ENCODE results near the gene DNAH6.

The DNAH6 gene

GRCh38 chr2:84839851-84840250, 323.6 kb downstream of the DNAH6 start:
- Histone ChIP-seq H3K79me2 (ENCODE audit: insufficient read depth, low read length) (no peaks in the 10 kb centered on the region), H3K4me3 (ENCODE audit: insufficient read depth, low read length, poor library complexity, severe bottlenecking) (no peak overlapping the region), H3K27me3 (ENCODE audit: low read length) (no peaks in the 10 kb centered on the region), H3K27ac (ENCODE audit: low read depth, low read length) (no peak overlapping the region), H3K4me2 (ENCODE audit: low read depth, low read length, poor library complexity, severe bottlenecking) (no peak overlapping the region), H2AFZ (ENCODE audit: low read depth, low read length, severe bottlenecking) (no peak overlapping the region), H3K9me2 (replicated peaks; ENCODE audit: insufficient read depth, low read length) (no peaks in the 10 kb centered on the region), H3F3A (ENCODE audit: insufficient read depth) (no peaks in the 10 kb centered on the region), H3K36me3 (ENCODE audit: low read length) (no peaks in the 10 kb centered on the region), H3K9me3 (ENCODE audit: insufficient read depth, low read length) (no peaks in the 10 kb centered on the region), H3K9ac (ENCODE audit: low read length) (no peak overlapping the region), H4K20me1 (ENCODE audit: low read depth, low read length) (no peaks in the 10 kb centered on the region)
- TF ChIP-seq CTCF (IDR thresholded peaks at IDR 0.05; ENCODE audit: insufficient read depth, low read length, poor library complexity, severe bottlenecking): no peak
- TF ChIP-seq EZH2phosphoT487 (conservative IDR thresholded peaks at IDR 0.05; ENCODE audit: low read length): no peak

- no peaks in the 10 kb centered on the region for H3K79me2 ChIP-seq (ENCODE audit: insufficient read depth, low read length)
- no peaks in the 10 kb centered on the region for H3F3A ChIP-seq (ENCODE audit: insufficient read depth)
- no peak for TF ChIP-seq EZH2phosphoT487 (conservative IDR thresholded peaks at IDR 0.05; ENCODE audit: low read length)
- TF ChIP-seq CTCF (IDR thresholded peaks at IDR 0.05; ENCODE audit: insufficient read depth, low read length, poor library complexity, severe bottlenecking): no peak
- H3K27ac ChIP-seq (ENCODE audit: low read depth, low read length): no peak overlapping the region
- H2AFZ ChIP-seq (ENCODE audit: low read depth, low read length, severe bottlenecking): no peak overlapping the region
- no peak overlapping the region for H3K4me2 ChIP-seq (ENCODE audit: low read depth, low read length, poor library complexity, severe bottlenecking)
- no peaks in the 10 kb centered on the region for H3K9me3 ChIP-seq (ENCODE audit: insufficient read depth, low read length)
- H4K20me1 ChIP-seq (ENCODE audit: low read depth, low read length): no peaks in the 10 kb centered on the region
- H3K36me3 ChIP-seq (ENCODE audit: low read length): no peaks in the 10 kb centered on the region
- no peaks in the 10 kb centered on the region for H3K27me3 ChIP-seq (ENCODE audit: low read length)
- no peaks in the 10 kb centered on the region for H3K9me2 ChIP-seq (replicated peaks; ENCODE audit: insufficient read depth, low read length)
- H3K4me3 ChIP-seq (ENCODE audit: insufficient read depth, low read length, poor library complexity, severe bottlenecking): no peak overlapping the region
- H3K9ac ChIP-seq (ENCODE audit: low read length): no peak overlapping the region
Measured at GRCh38 chr2:84840306-84840705, 324.0 kb downstream of the DNAH6 start.

GRCh38 chr2:84841577-84841976, 325.3 kb downstream of the DNAH6 start:
- H3K4me3 ChIP-seq (ENCODE audit: insufficient read depth, low read length, poor library complexity, severe bottlenecking): no peak overlapping the region
- H3K9me2 ChIP-seq (replicated peaks; ENCODE audit: insufficient read depth, low read length): no peaks in the 10 kb centered on the region
- H3K27me3 ChIP-seq (ENCODE audit: low read length): no peaks in the 10 kb centered on the region
- no peak overlapping the region for H3K27ac ChIP-seq (ENCODE audit: low read depth, low read length)
- H2AFZ ChIP-seq (ENCODE audit: low read depth, low read length, severe bottlenecking): no peak overlapping the region
- no peak overlapping the region for H3K9ac ChIP-seq (ENCODE audit: low read length)
- no peaks in the 10 kb centered on the region for H3F3A ChIP-seq (ENCODE audit: insufficient read depth)
- H3K79me2 ChIP-seq (ENCODE audit: insufficient read depth, low read length): no peaks in the 10 kb centered on the region
- no peak for TF ChIP-seq EZH2phosphoT487 (conservative IDR thresholded peaks at IDR 0.05; ENCODE audit: low read length)
- TF ChIP-seq CTCF (IDR thresholded peaks at IDR 0.05; ENCODE audit: insufficient read depth, low read length, poor library complexity, severe bottlenecking): no peak
- H4K20me1 ChIP-seq (ENCODE audit: low read depth, low read length): no peaks in the 10 kb centered on the region
- H3K9me3 ChIP-seq (ENCODE audit: insufficient read depth, low read length): no peaks in the 10 kb centered on the region
- H3K4me2 ChIP-seq (ENCODE audit: low read depth, low read length, poor library complexity, severe bottlenecking): no peak overlapping the region
- H3K36me3 ChIP-seq (ENCODE audit: low read length): no peaks in the 10 kb centered on the region
